Keratinocyte (primary cell): ENCODE measurements around the gene SUPT5H. TPM values are rescaled to one million over a fixed set of nuclear protein-coding genes. Genes with fewer than 3 reads are reported as not detected.

ENCODE experiments used
- DNase-seq: peaks from one replicate; pipeline ENCODE4 v3.0.0-alpha.2; 2011; ENCODE audit warnings: low read depth, missing footprints, low spot score
- FAIRE-seq: peaks from 2 replicates; lab custom pipeline; 2011; peaks lifted over from hg19 to GRCh38; lab: Jason Lieb, UNC
- H2AFZ ChIP-seq: 2 replicates; pipeline ENCODE4 v1.6.0; 2012; ENCODE audit warnings: low read length, control low read depth, inconsistent platforms; ENCODE audit not compliant: control insufficient read depth
- H3K27ac ChIP-seq: 2 replicates; pipeline ENCODE4 v1.5.1; 2011; ENCODE audit warnings: low read length; ENCODE audit not compliant: control insufficient read depth, insufficient read depth
- H3K27me3 ChIP-seq: 3 replicates; pipeline ENCODE4 v1.6.0; 2011; ENCODE audit warnings: low read length; ENCODE audit not compliant: control insufficient read depth, insufficient read depth; ENCODE audit errors: extremely low read depth
- H3K36me3 ChIP-seq, 2 experiments: 2 replicates in 1 of 2; 3 replicates in 1 of 2; pipeline ENCODE4 v1.5.1; 2011; ENCODE audit warnings: low read length in 2 of 2, mild to moderate bottlenecking in 1 of 2; ENCODE audit not compliant: control insufficient read depth in 2 of 2, insufficient read depth in 2 of 2; ENCODE audit errors: extremely low read depth in 1 of 2
- H3K4me1 ChIP-seq: 3 replicates; pipeline ENCODE4 v1.5.1; 2011; ENCODE audit warnings: low read length; ENCODE audit not compliant: control insufficient read depth, insufficient read depth; ENCODE audit errors: extremely low read depth
- H3K4me2 ChIP-seq: 3 replicates; pipeline ENCODE4 v1.6.0; 2011; ENCODE audit warnings: low read depth, low read length; ENCODE audit not compliant: control insufficient read depth, insufficient read depth; ENCODE audit errors: extremely low read depth
- H3K4me3 ChIP-seq, 3 experiments: fragments of 200-600 bp in 1 of 3; sonication (generic) in 1 of 3; 2 replicates in 2 of 3; 3 replicates in 1 of 3; pipeline ENCODE4 v1.5.1; 2011 to 2016; ENCODE audit warnings: low read length in 3 of 3, mild to moderate bottlenecking in 3 of 3, control low read depth in 2 of 3, inconsistent platforms in 1 of 3, low read depth in 1 of 3, mixed read lengths in 1 of 3, mixed run types in 1 of 3, moderate library complexity in 1 of 3; ENCODE audit not compliant: control insufficient read depth in 2 of 3, insufficient read depth in 2 of 3; ENCODE audit errors: extremely low read depth in 1 of 3
- H3K79me2 ChIP-seq: 2 replicates; pipeline ENCODE4 v1.6.0; 2012; ENCODE audit warnings: low read length; ENCODE audit not compliant: control insufficient read depth, insufficient read depth
- H3K9ac ChIP-seq: 3 replicates; pipeline ENCODE4 v1.6.0; 2011; ENCODE audit warnings: low read length; ENCODE audit not compliant: control insufficient read depth, insufficient read depth; ENCODE audit errors: extremely low read depth
- H3K9me1 ChIP-seq: 3 replicates; pipeline ENCODE4 v1.6.0; 2011; ENCODE audit warnings: low read length; ENCODE audit not compliant: control insufficient read depth, insufficient read depth; ENCODE audit errors: extremely low read depth
- H3K9me3 ChIP-seq: 2 replicates; pipeline ENCODE4 v1.5.1; 2012; ENCODE audit warnings: low read depth, low read length; ENCODE audit not compliant: control insufficient read depth
- H4K20me1 ChIP-seq: 3 replicates; pipeline ENCODE4 v1.6.0; 2011; ENCODE audit warnings: low read length; ENCODE audit not compliant: control insufficient read depth, insufficient read depth; ENCODE audit errors: extremely low read depth
- EZH2 ChIP-seq: IDR thresholded peaks from one replicate; pipeline ENCODE4 v1.6.1; 2012; ENCODE audit warnings: inconsistent platforms, mild to moderate bottlenecking, low read length, moderate library complexity
- dilution Hi-C: fragments of 300-500 bp; cut with MboI; formaldehyde crosslinking; loops from one replicate; pipeline ENCODE4 v1.7.0; 2020; ENCODE audit warnings: low sequenced_read_pairs; ENCODE audit not compliant: extremely low pct_ligation_motif_present
- polyA plus RNA-seq, 5 experiments: library from polyadenylated mRNA; depleted of rRNA in 3 of 5; stranded (reverse) in 3 of 5; stranded (forward) in 1 of 5; unstranded in 1 of 5; fragments of >200 nt; gene quantifications; 1 replicate in 1 of 5; 2 replicates in 3 of 5; 3 replicates in 1 of 5; pipeline versions ENCODE4 v1.2.1 to v1.2.3, GENCODE V29; 2011 to 2012; ENCODE audit warnings: missing spikeins in 2 of 5, low read depth in 1 of 5, low replicate concordance in 1 of 5
- TF ChIP-seq, protein P1 (sequence below), 3 experiments: IDR thresholded peaks in 1 of 3; conservative IDR thresholded peaks in 1 of 3; optimal IDR thresholded peaks in 1 of 3; 2 replicates in 2 of 3; 3 replicates in 1 of 3; pipeline versions ENCODE3 to v1.5.1; 2011; ENCODE audit warnings: low read length in 3 of 3, mild to moderate bottlenecking in 3 of 3, moderate library complexity in 2 of 3, control low read depth in 1 of 3, inconsistent platforms in 1 of 3; ENCODE audit not compliant: insufficient read depth in 2 of 3; ENCODE audit errors: extremely low read depth in 1 of 3

Gene SUPT5H
- polyA plus RNA-seq, 1 donor (not counting 4 experiments of a cell fraction or from before 2014, with no cell fraction given), result 63.2 TPM

DNA sequence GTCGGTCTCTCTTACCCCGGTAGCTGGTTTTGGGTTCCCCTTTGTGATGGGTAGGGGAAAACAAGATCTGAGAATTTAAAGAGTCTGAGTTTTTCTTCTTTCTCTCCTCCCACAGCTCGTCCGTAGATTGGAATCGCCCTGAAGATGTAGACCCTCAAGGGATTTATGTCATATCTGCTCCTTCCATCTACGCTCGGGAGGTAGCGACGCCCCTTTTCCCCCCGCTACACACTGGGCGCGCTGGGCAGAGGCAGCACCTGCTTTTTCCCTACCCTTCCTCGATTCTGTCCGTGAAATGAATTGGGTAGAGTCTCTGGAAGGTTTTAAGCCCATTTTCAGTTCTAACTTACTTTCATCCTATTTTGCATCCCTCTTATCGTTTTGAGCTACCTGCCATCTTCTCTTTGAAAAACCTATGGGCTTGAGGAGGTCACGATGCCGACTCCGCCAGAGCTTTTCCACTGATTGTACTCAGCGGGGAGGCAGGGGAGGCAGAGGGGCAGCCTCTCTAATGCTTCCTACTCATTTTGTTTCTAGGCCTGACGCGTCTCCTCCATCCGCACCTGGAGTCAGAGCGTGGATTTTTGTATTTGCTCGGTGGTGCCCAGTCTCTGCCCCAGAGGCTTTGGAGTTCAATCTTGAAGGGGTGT lies 62.5 kb downstream of the SUPT5H start:
- Histone ChIP-seq H3K9me3 (no peaks in the 10 kb centered on the region), H3K27me3 (peaks cover 41% of the 10 kb centered on the region), H3K36me3 (no peaks in the 10 kb centered on the region), H3K27ac (no peak overlapping the region), H3K4me2 (peak overlapping the region; percentile 68), H2AFZ (peak overlapping the region; percentile 89), H3K9me1 (peaks cover 2% of the 10 kb centered on the region), H3K79me2 (no peaks in the 10 kb centered on the region), H3K9ac (peak overlapping the region; percentile 47), H3K4me3 (peak overlapping the region; percentile 37 to 68 (median 56)), H4K20me1 (no peaks in the 10 kb centered on the region), H3K4me1 (peaks cover 3% of the 10 kb centered on the region)
- FAIRE-seq (no peak), DNase-seq (no peak)
- peak; percentile 17 for TF ChIP-seq EZH2
- TF ChIP-seq, protein P1, sequence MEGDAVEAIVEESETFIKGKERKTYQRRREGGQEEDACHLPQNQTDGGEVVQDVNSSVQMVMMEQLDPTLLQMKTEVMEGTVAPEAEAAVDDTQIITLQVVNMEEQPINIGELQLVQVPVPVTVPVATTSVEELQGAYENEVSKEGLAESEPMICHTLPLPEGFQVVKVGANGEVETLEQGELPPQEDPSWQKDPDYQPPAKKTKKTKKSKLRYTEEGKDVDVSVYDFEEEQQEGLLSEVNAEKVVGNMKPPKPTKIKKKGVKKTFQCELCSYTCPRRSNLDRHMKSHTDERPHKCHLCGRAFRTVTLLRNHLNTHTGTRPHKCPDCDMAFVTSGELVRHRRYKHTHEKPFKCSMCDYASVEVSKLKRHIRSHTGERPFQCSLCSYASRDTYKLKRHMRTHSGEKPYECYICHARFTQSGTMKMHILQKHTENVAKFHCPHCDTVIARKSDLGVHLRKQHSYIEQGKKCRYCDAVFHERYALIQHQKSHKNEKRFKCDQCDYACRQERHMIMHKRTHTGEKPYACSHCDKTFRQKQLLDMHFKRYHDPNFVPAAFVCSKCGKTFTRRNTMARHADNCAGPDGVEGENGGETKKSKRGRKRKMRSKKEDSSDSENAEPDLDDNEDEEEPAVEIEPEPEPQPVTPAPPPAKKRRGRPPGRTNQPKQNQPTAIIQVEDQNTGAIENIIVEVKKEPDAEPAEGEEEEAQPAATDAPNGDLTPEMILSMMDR (optimal IDR thresholded peaks at IDR 0.05 in 1 of 3, IDR thresholded peaks at IDR 0.05 in 1 of 3, conservative IDR thresholded peaks at IDR 0.05 in 1 of 3; ENCODE audit: extremely low read depth in 1 of 3, insufficient read depth in 2 of 3, low read length in 3 of 3), result no peak
- dilution Hi-C loops, result no loop called here

DNA sequence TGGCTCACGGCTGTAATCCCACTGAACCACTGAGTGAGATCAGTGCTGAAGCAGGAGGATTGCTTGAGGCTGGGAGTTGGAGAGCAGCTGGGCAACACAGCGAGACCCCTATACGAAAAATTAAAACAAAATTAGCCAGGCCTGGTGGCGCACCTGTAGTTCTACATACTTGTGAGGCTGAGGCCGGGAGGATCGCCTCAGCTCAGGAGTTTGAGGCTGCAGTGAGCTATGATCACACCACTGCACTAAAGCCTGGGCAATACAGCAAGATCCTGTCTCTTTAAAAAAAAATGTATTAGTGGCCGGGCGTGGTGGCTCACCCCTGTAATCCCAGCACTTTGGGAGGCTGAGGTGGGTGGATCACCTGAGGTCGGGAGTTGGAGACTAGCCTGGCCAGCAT lies 63.2 kb downstream of the SUPT5H start:
- DNase-seq (no peak), FAIRE-seq (no peak)
- Histone ChIP-seq H3K9me3 (no peaks in the 10 kb centered on the region), H4K20me1 (no peaks in the 10 kb centered on the region), H3K4me3 (no peak overlapping the region), H3K4me2 (no peak overlapping the region), H3K27me3 (peaks cover 41% of the 10 kb centered on the region), H3K9ac (no peak overlapping the region), H3K79me2 (no peaks in the 10 kb centered on the region), H2AFZ (no peak overlapping the region), H3K9me1 (peaks cover 2% of the 10 kb centered on the region), H3K27ac (no peak overlapping the region), H3K4me1 (peaks cover 3% of the 10 kb centered on the region), H3K36me3 (no peaks in the 10 kb centered on the region)
- dilution Hi-C loops, result no loop called here
- no peak for TF ChIP-seq EZH2

DNA sequence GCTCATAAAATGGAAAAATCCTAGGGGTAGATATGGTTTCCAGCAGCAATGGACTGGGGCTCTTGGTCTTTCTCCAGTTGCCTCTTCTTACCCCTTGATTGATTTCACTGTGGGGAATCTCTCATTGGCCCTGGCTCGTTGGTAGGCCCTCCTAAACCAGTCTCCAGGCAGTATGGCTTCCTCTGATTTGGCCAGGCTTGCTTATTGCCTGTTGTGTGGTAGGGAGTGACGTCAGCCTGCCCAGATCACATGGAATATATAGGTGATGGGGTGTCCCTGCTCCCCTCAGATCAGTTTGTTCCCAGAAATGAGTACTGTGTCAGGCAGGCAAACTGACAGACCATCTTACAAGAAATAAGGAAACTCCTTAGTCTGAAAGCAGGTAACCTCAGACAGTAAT lies 63.9 kb downstream of the SUPT5H start:
- DNase-seq (no peak), FAIRE-seq (no peak)
- no peak overlapping the region for H2AFZ ChIP-seq
- no peak overlapping the region for H3K4me2 ChIP-seq
- H3K79me2 ChIP-seq, result no peaks in the 10 kb centered on the region
- peaks cover 3% of the 10 kb centered on the region for H3K4me1 ChIP-seq
- H3K27me3 ChIP-seq, result peaks cover 41% of the 10 kb centered on the region
- TF ChIP-seq, protein P1 (optimal IDR thresholded peaks at IDR 0.05 in 1 of 3, IDR thresholded peaks at IDR 0.05 in 1 of 3, conservative IDR thresholded peaks at IDR 0.05 in 1 of 3; ENCODE audit: extremely low read depth in 1 of 3, insufficient read depth in 2 of 3, low read length in 3 of 3), result no peak
- no peak for TF ChIP-seq EZH2
- dilution Hi-C loops, result no loop called here
- H3K9me3 ChIP-seq, result no peaks in the 10 kb centered on the region
- no peak overlapping the region for H3K4me3 ChIP-seq
- no peaks in the 10 kb centered on the region for H3K36me3 ChIP-seq
- H3K27ac ChIP-seq, result no peak overlapping the region
- no peaks in the 10 kb centered on the region for H4K20me1 ChIP-seq
- H3K9me1 ChIP-seq, result peaks cover 2% of the 10 kb centered on the region
- no peak overlapping the region for H3K9ac ChIP-seq
